Lower leg skin (tissue), 4 donors: ENCODE measurements around the gene CA9. TPM values are rescaled to one million over a fixed set of nuclear protein-coding genes. Genes with fewer than 3 reads are reported as not detected.

Experiments
- DNase-seq, 2 donors: peaks; one replicate each; pipeline ENCODE4 v3.0.0-alpha.2; 2019; ENCODE audit warnings: low spot score in 2 of 2
- H3K4me3 ChIP-seq: fragments of 200-600 bp; sonication (generic); 2 replicates; pipeline ENCODE4 v1.5.1; 2017; ENCODE audit warnings: mild to moderate bottlenecking, low read depth; ENCODE audit not compliant: poor library complexity, severe bottlenecking
- POLR2A ChIP-seq, 2 donors: fragments of 450-650 bp; IDR thresholded peaks; one replicate each; pipeline ENCODE4 v1.6.1; 2016 to 2017; ENCODE audit warnings: antibody characterized with exemption in 2 of 2, mild to moderate bottlenecking in 1 of 2, moderate library complexity in 1 of 2
- whole genome bisulfite sequencing, 2 donors: methylation state at CpG; one replicate each; pipeline ENCODE4 v1.1.5; 2018; 5-methylcytosine and 5-hydroxymethylcytosine counted together
- intact Hi-C: fragments of 100-400 bp; cut with DNase I; formaldehyde crosslinking; loops from one replicate; pipeline ENCODE4 v1.15.0; 2023; ENCODE audit warnings: low total_unique reads
- total RNA-seq, 4 donors: library from RNA; depleted of rRNA; stranded (reverse); fragments of >200 nt; gene quantifications; one replicate each; pipeline ENCODE4 v1.1.0, GENCODE V29; 2016
- TF ChIP-seq, protein P1 (sequence below), 3 donors: fragments of 450-650 bp; IDR thresholded peaks; one replicate each; pipeline ENCODE4 v1.5.1; 2016; ENCODE audit warnings: antibody characterized with exemption in 3 of 3, mild to moderate bottlenecking in 3 of 3, moderate library complexity in 2 of 3

CA9 gene
- total RNA-seq, 4 donors from 2014 or later, result 0.25 to 22.2 (median 4.2) TPM

DNA sequence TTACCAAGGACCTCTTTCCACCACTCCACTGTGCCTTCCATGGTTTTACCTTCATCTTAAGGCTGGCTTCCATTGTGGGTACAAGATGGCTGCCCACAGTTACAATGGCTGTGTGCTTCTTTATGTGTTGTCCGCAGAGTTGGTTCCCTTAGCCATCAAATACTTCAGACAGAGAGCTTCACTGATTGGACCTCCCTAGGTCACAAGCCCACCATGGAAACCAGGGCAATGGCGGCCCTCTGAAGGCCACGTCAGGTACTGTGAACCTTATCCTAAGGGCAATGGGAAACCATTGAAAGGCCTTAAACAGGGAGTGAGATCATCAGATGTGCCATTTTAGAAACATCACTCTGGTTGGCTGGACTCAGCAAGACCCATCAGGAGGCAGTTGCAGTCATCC, 5.8 kb upstream of the CA9 start:
- no peak for TF ChIP-seq POLR2A (IDR thresholded peaks at IDR 0.05)
- TF ChIP-seq, protein P1, sequence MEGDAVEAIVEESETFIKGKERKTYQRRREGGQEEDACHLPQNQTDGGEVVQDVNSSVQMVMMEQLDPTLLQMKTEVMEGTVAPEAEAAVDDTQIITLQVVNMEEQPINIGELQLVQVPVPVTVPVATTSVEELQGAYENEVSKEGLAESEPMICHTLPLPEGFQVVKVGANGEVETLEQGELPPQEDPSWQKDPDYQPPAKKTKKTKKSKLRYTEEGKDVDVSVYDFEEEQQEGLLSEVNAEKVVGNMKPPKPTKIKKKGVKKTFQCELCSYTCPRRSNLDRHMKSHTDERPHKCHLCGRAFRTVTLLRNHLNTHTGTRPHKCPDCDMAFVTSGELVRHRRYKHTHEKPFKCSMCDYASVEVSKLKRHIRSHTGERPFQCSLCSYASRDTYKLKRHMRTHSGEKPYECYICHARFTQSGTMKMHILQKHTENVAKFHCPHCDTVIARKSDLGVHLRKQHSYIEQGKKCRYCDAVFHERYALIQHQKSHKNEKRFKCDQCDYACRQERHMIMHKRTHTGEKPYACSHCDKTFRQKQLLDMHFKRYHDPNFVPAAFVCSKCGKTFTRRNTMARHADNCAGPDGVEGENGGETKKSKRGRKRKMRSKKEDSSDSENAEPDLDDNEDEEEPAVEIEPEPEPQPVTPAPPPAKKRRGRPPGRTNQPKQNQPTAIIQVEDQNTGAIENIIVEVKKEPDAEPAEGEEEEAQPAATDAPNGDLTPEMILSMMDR (IDR thresholded peaks at IDR 0.05), result no peak
- WGBS, 2 donors, result 93 to 95% methylated on average over 3 of the region's 3 CpGs
- H3K4me3 ChIP-seq, result no peak overlapping the region
- no peak for DNase-seq
- intact Hi-C loops, result no loop called here

DNA sequence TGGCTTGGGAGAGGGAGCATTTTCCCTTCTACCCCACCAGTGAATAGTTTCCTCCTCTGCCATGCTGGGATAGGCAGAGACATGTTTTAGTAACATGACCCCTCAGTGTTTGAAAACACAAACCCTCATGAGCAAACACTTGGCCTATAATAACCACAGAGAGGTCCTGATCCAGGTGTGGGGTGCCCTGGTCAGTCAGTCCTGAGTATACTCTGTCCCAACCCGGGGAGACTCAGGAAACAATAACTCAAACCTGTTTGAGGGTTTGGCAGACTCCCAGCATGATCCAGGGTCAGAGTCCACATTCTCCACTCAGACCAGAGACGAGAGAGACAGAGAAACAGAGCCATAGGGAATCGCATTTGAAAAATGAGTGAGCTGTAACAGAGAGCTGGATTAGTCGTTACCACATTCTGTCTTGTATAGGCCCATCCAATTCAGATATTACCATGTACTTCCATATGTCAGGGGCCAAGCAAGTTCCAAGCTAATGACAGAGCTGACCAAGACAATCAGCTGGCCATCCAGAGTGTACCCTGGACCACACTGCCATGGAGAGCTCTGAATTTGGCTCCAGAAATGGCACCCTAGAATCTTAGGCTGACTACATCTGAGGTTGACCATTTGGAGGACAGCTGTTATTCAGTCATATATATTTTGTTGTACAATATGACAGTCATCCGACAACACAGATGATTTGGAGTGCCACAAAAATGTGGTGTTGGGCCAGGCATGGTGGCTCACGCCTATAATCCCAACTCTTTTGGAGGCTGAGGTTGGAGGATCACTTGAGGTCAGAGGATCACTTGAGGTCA, 4.2 kb upstream of the CA9 start:
- no peak for DNase-seq
- 72 to 73% methylated on average over 6 of the region's 6 CpGs for WGBS, 2 donors
- TF ChIP-seq POLR2A (IDR thresholded peaks at IDR 0.05), result no peak
- H3K4me3 ChIP-seq, result no peak overlapping the region
- intact Hi-C loops, result loop anchor here (10.0 kb wide), 1 partner anchor 55 kb away; no protein-coding TSS in a partner anchor

DNA sequence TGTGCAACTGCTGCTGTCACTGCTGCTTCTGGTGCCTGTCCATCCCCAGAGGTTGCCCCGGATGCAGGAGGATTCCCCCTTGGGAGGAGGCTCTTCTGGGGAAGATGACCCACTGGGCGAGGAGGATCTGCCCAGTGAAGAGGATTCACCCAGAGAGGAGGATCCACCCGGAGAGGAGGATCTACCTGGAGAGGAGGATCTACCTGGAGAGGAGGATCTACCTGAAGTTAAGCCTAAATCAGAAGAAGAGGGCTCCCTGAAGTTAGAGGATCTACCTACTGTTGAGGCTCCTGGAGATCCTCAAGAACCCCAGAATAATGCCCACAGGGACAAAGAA, 265 bp downstream of the CA9 start:
- no peak for DNase-seq
- intact Hi-C loops, result loop anchor here (10.0 kb wide), 1 partner anchor 51 kb away; no protein-coding TSS in a partner anchor
- 36 to 50% methylated on average over 3 of the region's 3 CpGs for WGBS, 2 donors
- no peak overlapping the region for H3K4me3 ChIP-seq
- TF ChIP-seq POLR2A (IDR thresholded peaks at IDR 0.05), result no peak
- TF ChIP-seq, protein P1 (IDR thresholded peaks at IDR 0.05), result no peak

DNA sequence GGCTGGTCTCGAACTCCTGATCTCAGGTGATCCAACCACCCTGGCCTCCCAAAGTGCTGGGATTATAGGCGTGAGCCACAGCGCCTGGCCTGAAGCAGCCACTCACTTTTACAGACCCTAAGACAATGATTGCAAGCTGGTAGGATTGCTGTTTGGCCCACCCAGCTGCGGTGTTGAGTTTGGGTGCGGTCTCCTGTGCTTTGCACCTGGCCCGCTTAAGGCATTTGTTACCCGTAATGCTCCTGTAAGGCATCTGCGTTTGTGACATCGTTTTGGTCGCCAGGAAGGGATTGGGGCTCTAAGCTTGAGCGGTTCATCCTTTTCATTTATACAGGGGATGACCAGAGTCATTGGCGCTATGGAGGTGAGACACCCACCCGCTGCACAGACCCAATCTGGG, 1.5 kb downstream of the CA9 start:
- H3K4me3 ChIP-seq, result no peak overlapping the region
- DNase-seq, result no peak
- WGBS, 2 donors, result 25 to 45% methylated on average over 5 to 13 of the region's 13 CpGs
- TF ChIP-seq POLR2A (IDR thresholded peaks at IDR 0.05), result no peak
- TF ChIP-seq, protein P1 (IDR thresholded peaks at IDR 0.05), result no peak
- intact Hi-C loops, result loop anchor here (10.0 kb wide), 1 partner anchor 50 kb away; no protein-coding TSS in a partner anchor

DNA sequence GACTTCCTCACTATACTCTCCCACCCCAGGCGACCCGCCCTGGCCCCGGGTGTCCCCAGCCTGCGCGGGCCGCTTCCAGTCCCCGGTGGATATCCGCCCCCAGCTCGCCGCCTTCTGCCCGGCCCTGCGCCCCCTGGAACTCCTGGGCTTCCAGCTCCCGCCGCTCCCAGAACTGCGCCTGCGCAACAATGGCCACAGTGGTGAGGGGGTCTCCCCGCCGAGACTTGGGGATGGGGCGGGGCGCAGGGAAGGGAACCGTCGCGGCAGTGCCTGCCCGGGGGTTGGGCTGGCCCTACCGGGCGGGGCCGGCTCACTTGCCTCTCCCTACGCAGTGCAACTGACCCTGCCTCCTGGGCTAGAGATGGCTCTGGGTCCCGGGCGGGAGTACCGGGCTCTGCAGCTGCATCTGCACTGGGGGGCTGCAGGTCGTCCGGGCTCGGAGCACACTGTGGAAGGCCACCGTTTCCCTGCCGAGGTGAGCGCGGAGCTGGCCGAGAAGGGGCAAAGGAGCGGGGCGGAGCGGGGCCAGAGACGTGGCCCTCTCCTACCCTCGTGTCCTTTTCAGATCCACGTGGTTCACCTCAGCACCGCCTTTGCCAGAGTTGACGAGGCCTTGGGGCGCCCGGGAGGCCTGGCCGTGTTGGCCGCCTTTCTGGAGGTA, 2.1 kb downstream of the CA9 start:
- intact Hi-C loops, result loop anchor here (10.0 kb wide), 1 partner anchor 49 kb away; no protein-coding TSS in a partner anchor
- WGBS, 2 donors, result 18 to 21% methylated on average over 34 to 50 of the region's 51 CpGs
- TF ChIP-seq, protein P1 (IDR thresholded peaks at IDR 0.05), result no peak
- TF ChIP-seq POLR2A (IDR thresholded peaks at IDR 0.05), result no peak
- DNase-seq, result no peak
- H3K4me3 ChIP-seq, result peak overlapping the region; percentile 1

DNA sequence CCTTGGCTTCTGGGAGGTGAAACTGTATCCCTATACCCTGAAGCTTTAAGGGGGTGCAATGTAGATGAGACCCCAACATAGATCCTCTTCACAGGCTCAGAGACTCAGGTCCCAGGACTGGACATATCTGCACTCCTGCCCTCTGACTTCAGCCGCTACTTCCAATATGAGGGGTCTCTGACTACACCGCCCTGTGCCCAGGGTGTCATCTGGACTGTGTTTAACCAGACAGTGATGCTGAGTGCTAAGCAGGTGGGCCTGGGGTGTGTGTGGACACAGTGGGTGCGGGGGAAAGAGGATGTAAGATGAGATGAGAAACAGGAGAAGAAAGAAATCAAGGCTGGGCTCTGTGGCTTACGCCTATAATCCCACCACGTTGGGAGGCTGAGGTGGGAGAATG, 5.4 kb downstream of the CA9 start:
- intact Hi-C loops, result loop anchor here (10.0 kb wide), 1 partner anchor 46 kb away; no protein-coding TSS in a partner anchor
- TF ChIP-seq POLR2A (IDR thresholded peaks at IDR 0.05), result no peak
- TF ChIP-seq, protein P1 (IDR thresholded peaks at IDR 0.05), result no peak
- no peak overlapping the region for H3K4me3 ChIP-seq
- DNase-seq, result no peak
- 84 to 91% methylated on average over 5 of the region's 5 CpGs for WGBS, 2 donors
